OCI-LY7 (cell line): ENCODE data around the gene MT4. TPM values are rescaled to one million over a fixed set of nuclear protein-coding genes. Genes with fewer than 3 reads are reported as not detected.
A peak's percentile ranks its signal among the peaks of the same experiment; 100 is the strongest.

Experiments used
- BruUV-seq: library from RNA; stranded (reverse); fragments of 400-500 nt; replicated peaks from 2 replicates; lab custom pipeline; 2021; lab: Mats Ljungman, UMichigan
- CTCF ChIA-PET: fragments of 300-600 bp; sonication (Branson Sonifier 250); formaldehyde crosslinking; loops from one replicate; lab custom pipeline; 2022; ENCODE audit warnings: antibody characterized with exemption; ENCODE audit not compliant: unreplicated experiment; lab: Charles Lee
- POLR2A ChIA-PET: fragments of 300-600 bp; sonication (Branson Sonifier 250); formaldehyde crosslinking; loops from one replicate; lab custom pipeline; 2022; ENCODE audit warnings: antibody characterized with exemption; lab: Charles Lee
- DNase-seq: peaks from one replicate; pipeline ENCODE4 v3.0.0-alpha.2; 2015; ENCODE audit warnings: low spot score
- H2AFZ ChIP-seq: fragments of 200-600 bp; sonication (generic), shearing (Covaris generic); 2 replicates; pipeline ENCODE4 v1.6.1; 2014; ENCODE audit warnings: mild to moderate bottlenecking, antibody characterized with exemption, low read length, moderate library complexity
- H3K27ac ChIP-seq: fragments of 200-600 bp; sonication (generic); 2 replicates; pipeline ENCODE4 v1.5.1; 2014; ENCODE audit warnings: mixed run types, low read depth, mild to moderate bottlenecking, moderate library complexity, low read length, inconsistent platforms; ENCODE audit not compliant: poor library complexity, severe bottlenecking
- H3K36me3 ChIP-seq: fragments of 200-600 bp; sonication (generic); 2 replicates; pipeline ENCODE4 v1.6.1; 2014; ENCODE audit warnings: mild to moderate bottlenecking, antibody characterized with exemption, low read length, moderate library complexity, mixed read lengths; ENCODE audit not compliant: insufficient read depth
- H3K4me1 ChIP-seq: fragments of 200-600 bp; sonication (generic); 2 replicates; pipeline ENCODE4 v1.5.1; 2014; ENCODE audit warnings: mild to moderate bottlenecking, low read length; ENCODE audit not compliant: insufficient read depth, poor library complexity, severe bottlenecking
- H3K4me2 ChIP-seq: fragments of 200-600 bp; sonication (generic); 2 replicates; pipeline ENCODE4 v1.6.1; 2014; ENCODE audit warnings: mild to moderate bottlenecking, low read length
- H3K4me3 ChIP-seq: fragments of 200-600 bp; sonication (generic); 2 replicates; pipeline ENCODE4 v1.5.1; 2014; ENCODE audit warnings: mild to moderate bottlenecking, low read depth, low read length; ENCODE audit not compliant: poor library complexity, severe bottlenecking
- H3K79me2 ChIP-seq: fragments of 200-600 bp; sonication (generic); 2 replicates; pipeline ENCODE4 v1.6.1; 2016; ENCODE audit warnings: low read depth, mild to moderate bottlenecking, low read length, moderate library complexity, mixed read lengths; ENCODE audit not compliant: insufficient read depth
- H3K9me2 ChIP-seq: fragments of 200-600 bp; sonication (generic); 2 replicates; pipeline ENCODE4 v1.6.1; 2016; ENCODE audit warnings: mild to moderate bottlenecking, low read length, mixed read lengths; ENCODE audit not compliant: insufficient read depth
- H3K9me3 ChIP-seq: fragments of 200-600 bp; sonication (generic); 2 replicates; pipeline ENCODE4 v1.6.1; 2014; ENCODE audit warnings: mild to moderate bottlenecking, mixed run types, low read length, mixed read lengths
- H4K20me1 ChIP-seq: fragments of 200-600 bp; sonication (generic); 2 replicates; pipeline ENCODE4 v1.6.1; 2014; ENCODE audit warnings: mild to moderate bottlenecking, antibody characterized with exemption, low read length, moderate library complexity, mixed read lengths; ENCODE audit not compliant: insufficient read depth
- EZH2phosphoT487 ChIP-seq: fragments of 200-600 bp; sonication (generic); IDR thresholded peaks from 2 replicates; pipeline ENCODE4 v1.6.1; 2018; ENCODE audit warnings: low read depth, borderline replicate concordance, mild to moderate bottlenecking, mixed run types, antibody characterized with exemption, low read length, moderate library complexity, mixed read lengths
- intact Hi-C: fragments of 100-400 bp; cut with micrococcal nuclease; formaldehyde crosslinking; loops from one replicate; pipeline ENCODE4 v1.10.0; 2022; ENCODE audit not compliant: unreplicated experiment
- total RNA-seq, 2 experiments: library from RNA; depleted of rRNA in 1 of 2; stranded (reverse); fragments of >200 nt in 1 of 2; shearing (Covaris generic) in 1 of 2; gene quantifications; 2 replicates each; pipeline ENCODE4 v1.2.3, GENCODE V29; 2014 to 2022
- TF ChIP-seq, protein P1 (sequence below): fragments of 200-600 bp; sonication (generic); conservative IDR thresholded peaks from 2 replicates; pipeline ENCODE4 v1.5.1; 2014; ENCODE audit warnings: mild to moderate bottlenecking, antibody characterized with exemption, low read length, moderate library complexity, mixed read lengths

Gene MT4
- total RNA-seq, 2 experiments from 2014 or later, result not detected

DNA sequence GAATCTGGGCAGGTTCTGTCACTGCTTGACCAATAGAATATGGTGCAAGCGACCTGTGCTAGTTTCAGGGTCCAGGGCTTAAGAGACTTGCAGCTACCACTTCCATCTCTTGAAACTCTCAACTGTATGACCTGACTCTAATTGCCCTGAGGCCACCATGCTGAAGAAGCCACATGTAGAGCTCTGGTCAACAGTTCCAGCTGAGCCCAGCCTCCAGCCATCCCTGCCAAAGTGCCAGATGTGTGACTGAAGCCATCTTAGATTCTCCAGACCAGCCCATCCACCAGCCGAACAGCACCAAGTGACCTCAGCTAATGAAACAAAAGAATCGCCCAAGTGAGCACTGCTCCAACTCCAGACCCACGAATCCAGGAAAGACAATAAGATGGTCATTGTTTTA is 40.1 kb downstream of the MT4 start:
- CTCF ChIA-PET, result interaction anchor here (1.0 to 1.4 kb wide), 2 partner anchors 25 to 97 kb away, joined by 3 to 5 read pairs; no protein-coding TSS in a partner anchor

DNA sequence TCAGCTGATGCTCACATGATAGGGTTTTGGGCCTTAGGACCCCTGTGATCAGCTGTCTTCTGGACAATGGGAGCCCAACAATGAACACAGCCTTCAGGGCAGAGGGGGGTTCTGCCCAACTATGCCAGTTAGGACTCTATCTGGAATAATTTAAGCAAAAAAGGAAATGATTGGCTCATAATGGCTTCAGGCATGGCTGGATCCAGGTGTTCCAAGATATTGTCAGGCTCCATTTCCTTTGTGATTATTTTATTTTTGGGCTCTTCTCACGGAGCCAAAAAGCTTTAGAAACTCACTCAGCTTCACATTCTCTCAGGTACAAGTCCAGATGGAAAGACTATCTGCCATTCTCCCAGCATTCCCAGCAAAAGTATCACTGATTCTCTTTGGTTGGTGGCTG is 40.6 kb downstream of the MT4 start:
- TF ChIP-seq, protein P1, sequence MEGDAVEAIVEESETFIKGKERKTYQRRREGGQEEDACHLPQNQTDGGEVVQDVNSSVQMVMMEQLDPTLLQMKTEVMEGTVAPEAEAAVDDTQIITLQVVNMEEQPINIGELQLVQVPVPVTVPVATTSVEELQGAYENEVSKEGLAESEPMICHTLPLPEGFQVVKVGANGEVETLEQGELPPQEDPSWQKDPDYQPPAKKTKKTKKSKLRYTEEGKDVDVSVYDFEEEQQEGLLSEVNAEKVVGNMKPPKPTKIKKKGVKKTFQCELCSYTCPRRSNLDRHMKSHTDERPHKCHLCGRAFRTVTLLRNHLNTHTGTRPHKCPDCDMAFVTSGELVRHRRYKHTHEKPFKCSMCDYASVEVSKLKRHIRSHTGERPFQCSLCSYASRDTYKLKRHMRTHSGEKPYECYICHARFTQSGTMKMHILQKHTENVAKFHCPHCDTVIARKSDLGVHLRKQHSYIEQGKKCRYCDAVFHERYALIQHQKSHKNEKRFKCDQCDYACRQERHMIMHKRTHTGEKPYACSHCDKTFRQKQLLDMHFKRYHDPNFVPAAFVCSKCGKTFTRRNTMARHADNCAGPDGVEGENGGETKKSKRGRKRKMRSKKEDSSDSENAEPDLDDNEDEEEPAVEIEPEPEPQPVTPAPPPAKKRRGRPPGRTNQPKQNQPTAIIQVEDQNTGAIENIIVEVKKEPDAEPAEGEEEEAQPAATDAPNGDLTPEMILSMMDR, result no peak
- no peak for TF ChIP-seq EZH2phosphoT487
- no peaks in the 10 kb centered on the region for H3K9me2 ChIP-seq
- H3K4me3 ChIP-seq, result no peak overlapping the region
- no peaks in the 10 kb centered on the region for H3K9me3 ChIP-seq
- no peaks in the 10 kb centered on the region for H3K79me2 ChIP-seq
- DNase-seq, result no peak
- no peaks in the 10 kb centered on the region for H3K36me3 ChIP-seq
- BruUV-seq, result no TSS peak
- H3K4me1 ChIP-seq, result peaks cover 39% of the 10 kb centered on the region
- ChIA-PET CTCF (interaction anchor here (0.6 to 1.4 kb wide), 3 partner anchors 25 to 96 kb away, joined by 3 to 5 read pairs (median 3); no protein-coding TSS in a partner anchor), POLR2A (interaction anchor here (0.6 to 1.1 kb wide), 3 partner anchors 21 to 78 kb away, joined by 3 to 5 read pairs (median 3); no protein-coding TSS in a partner anchor)
- H4K20me1 ChIP-seq, result no peaks in the 10 kb centered on the region
- H3K27ac ChIP-seq, result no peak overlapping the region
- H3K4me2 ChIP-seq, result peak overlapping the region; percentile 32
- intact Hi-C loops, result no loop called here
- no peak overlapping the region; the same call in 1 of the 2 replicates for H2AFZ ChIP-seq

More for the DNA sequence above, 40.1 kb downstream of the MT4 start:
- H3K27ac ChIP-seq, result no peak overlapping the region
- no peaks in the 10 kb centered on the region for H3K36me3 ChIP-seq
- no peak overlapping the region for H2AFZ ChIP-seq
- no peaks in the 10 kb centered on the region for H3K9me3 ChIP-seq
- H3K79me2 ChIP-seq, result no peaks in the 10 kb centered on the region
- no TSS peak for BruUV-seq
- POLR2A ChIA-PET, result interaction anchor here (0.6 to 1.1 kb wide), 2 partner anchors 21 to 79 kb away, joined by 3 to 5 read pairs; no protein-coding TSS in a partner anchor
- H3K4me3 ChIP-seq, result no peak overlapping the region
- H3K9me2 ChIP-seq, result no peaks in the 10 kb centered on the region
- H3K4me1 ChIP-seq, result peaks cover 33% of the 10 kb centered on the region
- no peaks in the 10 kb centered on the region for H4K20me1 ChIP-seq
- no peak for DNase-seq
- H3K4me2 ChIP-seq, result no peak overlapping the region
- TF ChIP-seq, protein P1, result no peak
- no peak for TF ChIP-seq EZH2phosphoT487
- intact Hi-C loops, result no loop called here

DNA sequence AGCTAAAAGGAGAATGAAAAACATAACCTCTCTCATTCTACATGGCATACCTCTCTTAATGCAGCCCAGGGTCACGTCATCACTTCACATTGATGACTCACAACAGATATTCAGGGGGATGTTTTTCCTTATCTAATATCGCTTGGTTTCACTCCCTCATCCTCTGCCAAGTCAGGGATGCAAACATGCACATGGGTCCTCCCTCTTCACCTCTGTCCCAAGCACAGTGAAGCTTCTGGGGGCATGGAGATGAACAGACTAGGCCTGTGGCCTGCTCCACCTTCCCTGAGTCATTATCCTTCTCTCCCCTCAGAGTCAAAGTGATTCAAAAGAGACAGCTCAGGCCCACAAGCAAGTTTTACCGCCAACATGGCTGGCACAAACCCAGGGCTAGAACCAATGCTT is 41.2 kb downstream of the MT4 start:
- H3K27ac ChIP-seq, result no peak overlapping the region
- no peaks in the 10 kb centered on the region for H3K79me2 ChIP-seq
- DNase-seq, result no peak
- no peak overlapping the region; the same call in 1 of the 2 replicates for H2AFZ ChIP-seq
- H3K9me3 ChIP-seq, result no peaks in the 10 kb centered on the region
- peaks cover 45% of the 10 kb centered on the region for H3K4me1 ChIP-seq
- H3K9me2 ChIP-seq, result no peaks in the 10 kb centered on the region
- no peak overlapping the region for H3K4me3 ChIP-seq
- POLR2A ChIA-PET, result interaction anchor here (0.7 kb wide), 1 partner anchor 34 kb away, joined by 3 read pairs; no protein-coding TSS in a partner anchor
- CTCF ChIA-PET, result interaction anchor here (0.6 to 1.0 kb wide), 2 partner anchors 24 to 30 kb away, joined by 3 to 5 read pairs; no protein-coding TSS in a partner anchor
- H4K20me1 ChIP-seq, result no peaks in the 10 kb centered on the region
- no peaks in the 10 kb centered on the region for H3K36me3 ChIP-seq
- TF ChIP-seq, protein P1, result no peak
- no peak for TF ChIP-seq EZH2phosphoT487
- no peak overlapping the region for H3K4me2 ChIP-seq
- BruUV-seq, result no TSS peak
- intact Hi-C loops, result no loop called here
